ENCODE measurements around the gene NXPH2.
"Not testable (repeated sequence)": the region's sequence is repeated elsewhere in the genome, so short reads cannot be mapped to it uniquely, and the experiment has no call there.

NXPH2 gene

GRCh38 chr2:138665937-138666336 is 114.3 kb downstream of the NXPH2 start:
- Histone ChIP-seq H3K9me3 (ENCODE audit: control insufficient read depth, low read length) (no peaks in the 10 kb centered on the region), H3K4me3 (ENCODE audit: low read length) (no peak overlapping the region), H3K27me3 (replicated peaks; ENCODE audit: control insufficient read depth, insufficient read depth, low read length) (no peaks in the 10 kb centered on the region), H3K4me1 (ENCODE audit: control insufficient read depth, insufficient read depth, low read length) (no peaks in the 10 kb centered on the region), H3K9ac (ENCODE audit: low read length) (no peak overlapping the region), H3K36me3 (ENCODE audit: control insufficient read depth, insufficient read depth, low read length, severe bottlenecking) (no peaks in the 10 kb centered on the region)
- no peak for DNase-seq (ENCODE audit: low read depth)

GRCh38 chr2:138658187-138658894 is 121.8 kb downstream of the NXPH2 start:
- no peaks in the 10 kb centered on the region for H3K9me3 ChIP-seq (ENCODE audit: control insufficient read depth, low read length)
- peaks cover 5% of the 10 kb centered on the region for H3K27me3 ChIP-seq (replicated peaks; ENCODE audit: control insufficient read depth, insufficient read depth, low read length)
- H3K4me1 ChIP-seq (ENCODE audit: control insufficient read depth, insufficient read depth, low read length), result no peaks in the 10 kb centered on the region
- H3K9ac ChIP-seq (ENCODE audit: low read length), result no peak overlapping the region
- DNase-seq (ENCODE audit: low read depth), result no peak
- no peaks in the 10 kb centered on the region for H3K36me3 ChIP-seq (ENCODE audit: control insufficient read depth, insufficient read depth, low read length, severe bottlenecking)
- no peak overlapping the region for H3K4me3 ChIP-seq (ENCODE audit: low read length)

- peaks cover 5% of the 10 kb centered on the region for H3K27me3 ChIP-seq (replicated peaks; ENCODE audit: control insufficient read depth, insufficient read depth, low read length)
- no peaks in the 10 kb centered on the region for H3K4me1 ChIP-seq (ENCODE audit: control insufficient read depth, insufficient read depth, low read length)
- no peak overlapping the region for H3K9ac ChIP-seq (ENCODE audit: low read length)
- H3K36me3 ChIP-seq (ENCODE audit: control insufficient read depth, insufficient read depth, low read length, severe bottlenecking), result no peaks in the 10 kb centered on the region
- H3K4me3 ChIP-seq (ENCODE audit: low read length), result no peak overlapping the region
- H3K9me3 ChIP-seq (ENCODE audit: control insufficient read depth, low read length), result no peaks in the 10 kb centered on the region
- DNase-seq (ENCODE audit: low read depth), result no peak
These were observed 126.0 kb downstream of the NXPH2 start for GRCh38 chr2:138654146-138654545.

- H3K27me3 ChIP-seq (replicated peaks; ENCODE audit: control insufficient read depth, insufficient read depth, low read length), result no peaks in the 10 kb centered on the region
These were observed 127.8 kb downstream of the NXPH2 start for GRCh38 chr2:138652378-138652777.

GRCh38 chr2:138649571-138649970 is 130.6 kb downstream of the NXPH2 start:
- Histone ChIP-seq H3K36me3 (ENCODE audit: control insufficient read depth, insufficient read depth, low read length, severe bottlenecking) (no peaks in the 10 kb centered on the region), H3K4me3 (ENCODE audit: low read length) (no peak overlapping the region), H3K9me3 (ENCODE audit: control insufficient read depth, low read length) (no peaks in the 10 kb centered on the region), H3K4me1 (ENCODE audit: control insufficient read depth, insufficient read depth, low read length) (no peaks in the 10 kb centered on the region), H3K27me3 (replicated peaks; ENCODE audit: control insufficient read depth, insufficient read depth, low read length) (no peaks in the 10 kb centered on the region), H3K9ac (ENCODE audit: low read length) (no peak overlapping the region)
- no peak for DNase-seq (ENCODE audit: low read depth)

More at GRCh38 chr2:138652378-138652777, 127.8 kb downstream of the NXPH2 start:
- peak; percentile 15 for DNase-seq (ENCODE audit: low read depth)
- no peaks in the 10 kb centered on the region for H3K4me1 ChIP-seq (ENCODE audit: control insufficient read depth, insufficient read depth, low read length)
- H3K36me3 ChIP-seq (ENCODE audit: control insufficient read depth, insufficient read depth, low read length, severe bottlenecking), result no peaks in the 10 kb centered on the region
- no peaks in the 10 kb centered on the region for H3K9me3 ChIP-seq (ENCODE audit: control insufficient read depth, low read length)
- H3K9ac ChIP-seq (ENCODE audit: low read length), result no peak overlapping the region
- no peak overlapping the region for H3K4me3 ChIP-seq (ENCODE audit: low read length)

GRCh38 chr2:138648606-138649005 is 131.6 kb downstream of the NXPH2 start:
- H3K27me3 ChIP-seq (replicated peaks; ENCODE audit: control insufficient read depth, insufficient read depth, low read length), result no peaks in the 10 kb centered on the region

GRCh38 chr2:138644776-138645175 is 135.4 kb downstream of the NXPH2 start:
- not testable (repeated sequence) for H3K36me3 ChIP-seq (ENCODE audit: control insufficient read depth, insufficient read depth, low read length, severe bottlenecking); H3K4me3 ChIP-seq (ENCODE audit: low read length); H3K9me3 ChIP-seq (ENCODE audit: control insufficient read depth, low read length); H3K4me1 ChIP-seq (ENCODE audit: control insufficient read depth, insufficient read depth, low read length); H3K9ac ChIP-seq (ENCODE audit: low read length); DNase-seq (ENCODE audit: low read depth)
- H3K27me3 ChIP-seq (replicated peaks; ENCODE audit: control insufficient read depth, insufficient read depth, low read length), result peaks cover 13% of the 10 kb centered on the region

More at GRCh38 chr2:138648606-138649005, 131.6 kb downstream of the NXPH2 start:
- Histone ChIP-seq H3K36me3 (ENCODE audit: control insufficient read depth, insufficient read depth, low read length, severe bottlenecking) (no peaks in the 10 kb centered on the region), H3K4me1 (ENCODE audit: control insufficient read depth, insufficient read depth, low read length) (no peaks in the 10 kb centered on the region), H3K9ac (ENCODE audit: low read length) (no peak overlapping the region), H3K4me3 (ENCODE audit: low read length) (no peak overlapping the region), H3K9me3 (ENCODE audit: control insufficient read depth, low read length) (no peaks in the 10 kb centered on the region)
- DNase-seq (ENCODE audit: low read depth), result no peak

GRCh38 chr2:138640921-138641676 is 139.1 kb downstream of the NXPH2 start:
- Histone ChIP-seq H3K4me3 (ENCODE audit: low read length) (no peak overlapping the region), H3K36me3 (ENCODE audit: control insufficient read depth, insufficient read depth, low read length, severe bottlenecking) (no peaks in the 10 kb centered on the region), H3K9ac (ENCODE audit: low read length) (no peak overlapping the region), H3K9me3 (ENCODE audit: control insufficient read depth, low read length) (no peaks in the 10 kb centered on the region), H3K4me1 (ENCODE audit: control insufficient read depth, insufficient read depth, low read length) (no peaks in the 10 kb centered on the region), H3K27me3 (replicated peaks; ENCODE audit: control insufficient read depth, insufficient read depth, low read length) (peaks cover 13% of the 10 kb centered on the region)
- DNase-seq (ENCODE audit: low read depth), result no peak

GRCh38 chr2:138637686-138638085 is 142.5 kb downstream of the NXPH2 start:
- DNase-seq (ENCODE audit: low read depth), result no peak
- no peaks in the 10 kb centered on the region for H3K36me3 ChIP-seq (ENCODE audit: control insufficient read depth, insufficient read depth, low read length, severe bottlenecking)
- H3K27me3 ChIP-seq (replicated peaks; ENCODE audit: control insufficient read depth, insufficient read depth, low read length), result peaks cover 7% of the 10 kb centered on the region

GRCh38 chr2:138637061-138637460 is 143.1 kb downstream of the NXPH2 start:
- peaks cover 4% of the 10 kb centered on the region for H3K27me3 ChIP-seq (replicated peaks; ENCODE audit: control insufficient read depth, insufficient read depth, low read length)
- H3K36me3 ChIP-seq (ENCODE audit: control insufficient read depth, insufficient read depth, low read length, severe bottlenecking), result no peaks in the 10 kb centered on the region
- peaks cover 4% of the 10 kb centered on the region for H3K4me1 ChIP-seq (ENCODE audit: control insufficient read depth, insufficient read depth, low read length)
- no peak for DNase-seq (ENCODE audit: low read depth)
- no peak overlapping the region for H3K4me3 ChIP-seq (ENCODE audit: low read length)
- peaks cover 7% of the 10 kb centered on the region for H3K9me3 ChIP-seq (ENCODE audit: control insufficient read depth, low read length)
- H3K9ac ChIP-seq (ENCODE audit: low read length), result no peak overlapping the region

More at GRCh38 chr2:138637686-138638085, 142.5 kb downstream of the NXPH2 start:
- H3K4me1 ChIP-seq (ENCODE audit: control insufficient read depth, insufficient read depth, low read length), result no peaks in the 10 kb centered on the region
- no peak overlapping the region for H3K9ac ChIP-seq (ENCODE audit: low read length)
- H3K4me3 ChIP-seq (ENCODE audit: low read length), result no peak overlapping the region
- H3K9me3 ChIP-seq (ENCODE audit: control insufficient read depth, low read length), result peaks cover 7% of the 10 kb centered on the region

GRCh38 chr2:138633049-138633448 is 147.1 kb downstream of the NXPH2 start:
- Histone ChIP-seq H3K36me3 (ENCODE audit: control insufficient read depth, insufficient read depth, low read length, severe bottlenecking) (no peaks in the 10 kb centered on the region), H3K27me3 (replicated peaks; ENCODE audit: control insufficient read depth, insufficient read depth, low read length) (no peaks in the 10 kb centered on the region), H3K9ac (ENCODE audit: low read length) (no peak overlapping the region), H3K4me1 (ENCODE audit: control insufficient read depth, insufficient read depth, low read length) (peaks cover 8% of the 10 kb centered on the region), H3K9me3 (ENCODE audit: control insufficient read depth, low read length) (peaks cover 7% of the 10 kb centered on the region), H3K4me3 (ENCODE audit: low read length) (no peak overlapping the region)
- no peak for DNase-seq (ENCODE audit: low read depth)

Measured in adipocyte (in vitro differentiated cells).